Mucosa of descending colon (tissue), 3 donors: ENCODE data around the gene RNU11. TPM values are rescaled to one million over a fixed set of nuclear protein-coding genes. Genes with fewer than 3 reads are reported as not detected.
"Not testable (repeated sequence)": the region's sequence is repeated elsewhere in the genome, so short reads cannot be mapped to it uniquely, and the experiment has no call there.

Experiments
- ATAC-seq: fragments of 200-7000 bp; cut with Tn5 transposase; one replicate; pipeline ENCODE4 v1.9.1; 2020; ENCODE audit warnings: mild to moderate bottlenecking, moderate library complexity
- DNase-seq, 3 donors: peaks; one replicate each; pipeline ENCODE4 v3.0.0-alpha.2; 2020
- H3K36me3 ChIP-seq: fragments of 200-600 bp; one replicate; pipeline ENCODE4 v1.8.0; 2021; ENCODE audit warnings: low read depth, mild to moderate bottlenecking
- H3K4me1 ChIP-seq: fragments of 200-600 bp; one replicate; pipeline ENCODE4 v1.8.0; 2021; ENCODE audit warnings: low read depth, mild to moderate bottlenecking
- H3K4me3 ChIP-seq: fragments of 200-600 bp; one replicate; pipeline ENCODE4 v1.8.0; 2021; ENCODE audit warnings: mild to moderate bottlenecking
- H3K9me3 ChIP-seq: fragments of 200-600 bp; one replicate; pipeline ENCODE4 v1.8.0; 2021; ENCODE audit warnings: mild to moderate bottlenecking
- intact Hi-C, 2 donors: fragments of 100-400 bp; cut with DNase I in 1 of 2; cut with micrococcal nuclease in 1 of 2; formaldehyde crosslinking; loops; one replicate each; pipeline versions ENCODE4 v1.11.0 to v1.11.1; 2022; cut with DNase I, micrococcal nuclease
- total RNA-seq, 3 donors: library from RNA; stranded (reverse); fragmentation: NEBNext Ultra II Directional in 2 of 3; extraction: Animal tissue kit (Norgen Biotek cat#: 25700) in 2 of 3; gene quantifications; one replicate each; pipeline versions ENCODE4 v1.2.1 to v1.2.4, GENCODE V29; 2021 to 2023
- TF ChIP-seq, protein P1 (sequence below): fragments of 200-600 bp; IDR thresholded peaks from one replicate; pipeline ENCODE4 v1.8.0; 2022; ENCODE audit warnings: antibody characterized with exemption, mild to moderate bottlenecking
- donor health status: DM: no; HTN: no; CAD: no; lungs with moderate emphysema.
- donor health status: DM: no; HTN: no; CAD: no.
- donor health status: DM: no; HTN: yes; CAD: no.

Gene RNU11
- total RNA-seq, 3 donors from 2014 or later, result not detected

DNA sequence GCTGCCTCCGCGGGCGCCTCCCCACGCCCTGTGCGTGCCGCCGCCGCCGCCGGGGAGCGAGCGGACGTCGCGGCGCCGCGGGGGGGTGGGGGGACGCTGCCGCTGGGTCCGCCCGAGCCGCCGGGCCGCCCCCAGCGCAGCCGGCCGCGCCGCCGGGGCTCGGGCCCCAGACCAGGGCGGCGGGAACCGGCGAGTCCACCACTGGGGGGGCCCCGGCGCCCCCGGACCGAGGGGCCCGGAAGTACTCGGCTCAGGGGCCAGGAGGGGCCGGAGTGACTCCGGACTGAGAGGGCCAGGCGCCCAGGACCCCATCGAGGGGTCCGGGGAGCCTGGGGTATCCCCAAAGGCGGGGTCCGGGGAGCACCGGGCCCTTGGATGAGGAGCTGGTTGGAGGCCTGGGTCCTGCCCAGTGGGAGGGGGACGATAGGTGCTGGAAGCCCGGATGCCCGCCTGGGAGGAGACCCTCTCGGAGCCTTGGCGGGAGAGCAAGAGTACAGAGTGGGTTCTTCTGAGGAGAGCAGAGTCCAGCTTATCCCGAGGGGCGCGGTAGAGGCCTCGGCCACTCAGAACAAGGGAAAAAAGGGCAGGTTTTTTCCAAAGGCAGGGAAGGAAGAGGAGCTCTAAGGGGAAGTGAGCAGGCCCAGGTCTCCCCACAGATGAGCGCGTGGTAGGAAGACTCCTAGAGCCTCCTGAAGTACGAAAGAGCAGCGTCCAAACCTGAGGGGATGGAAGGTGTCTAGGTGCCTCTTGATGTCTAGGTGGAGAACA lies 20.7 kb downstream of the RNU11 start:
- H3K36me3 ChIP-seq, result no peaks in the 10 kb centered on the region
- intact Hi-C loops, result no loop called here
- H3K9me3 ChIP-seq, result no peaks in the 10 kb centered on the region
- TF ChIP-seq, protein P1, sequence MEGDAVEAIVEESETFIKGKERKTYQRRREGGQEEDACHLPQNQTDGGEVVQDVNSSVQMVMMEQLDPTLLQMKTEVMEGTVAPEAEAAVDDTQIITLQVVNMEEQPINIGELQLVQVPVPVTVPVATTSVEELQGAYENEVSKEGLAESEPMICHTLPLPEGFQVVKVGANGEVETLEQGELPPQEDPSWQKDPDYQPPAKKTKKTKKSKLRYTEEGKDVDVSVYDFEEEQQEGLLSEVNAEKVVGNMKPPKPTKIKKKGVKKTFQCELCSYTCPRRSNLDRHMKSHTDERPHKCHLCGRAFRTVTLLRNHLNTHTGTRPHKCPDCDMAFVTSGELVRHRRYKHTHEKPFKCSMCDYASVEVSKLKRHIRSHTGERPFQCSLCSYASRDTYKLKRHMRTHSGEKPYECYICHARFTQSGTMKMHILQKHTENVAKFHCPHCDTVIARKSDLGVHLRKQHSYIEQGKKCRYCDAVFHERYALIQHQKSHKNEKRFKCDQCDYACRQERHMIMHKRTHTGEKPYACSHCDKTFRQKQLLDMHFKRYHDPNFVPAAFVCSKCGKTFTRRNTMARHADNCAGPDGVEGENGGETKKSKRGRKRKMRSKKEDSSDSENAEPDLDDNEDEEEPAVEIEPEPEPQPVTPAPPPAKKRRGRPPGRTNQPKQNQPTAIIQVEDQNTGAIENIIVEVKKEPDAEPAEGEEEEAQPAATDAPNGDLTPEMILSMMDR, result no peak
- ATAC-seq, result peak; percentile 86
- peak; percentile 65 to 78 (median 74) for DNase-seq
- peaks cover 15% of the 10 kb centered on the region for H3K4me1 ChIP-seq
- H3K4me3 ChIP-seq, result peak overlapping the region; percentile 97

DNA sequence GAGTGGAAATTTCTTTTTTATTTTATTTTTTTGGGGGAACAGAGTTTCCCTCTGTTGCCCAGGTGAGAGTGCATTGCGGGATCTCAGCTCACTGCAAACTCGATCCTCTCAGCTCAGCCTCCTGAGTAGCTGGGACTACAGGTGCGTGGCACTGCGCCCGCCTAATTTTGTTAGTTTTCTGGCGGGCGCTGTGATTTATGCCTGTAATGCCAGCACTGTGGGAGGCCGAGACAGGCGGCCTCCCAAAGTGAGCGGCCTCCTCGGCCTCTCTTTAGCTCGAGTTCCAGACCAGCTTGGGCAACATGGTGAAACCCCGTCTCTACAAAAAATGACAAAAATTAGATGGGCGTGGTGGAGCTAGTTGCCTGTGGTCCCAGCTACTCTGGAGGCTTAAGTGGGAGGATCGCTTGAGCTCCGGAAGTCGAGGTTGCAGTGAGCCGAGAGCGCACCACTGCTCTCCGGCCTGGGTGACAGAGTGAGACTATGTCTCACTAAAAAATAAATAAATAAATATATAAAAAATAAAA lies 22.9 kb downstream of the RNU11 start:
- ATAC-seq, result no peak
- DNase-seq, result no peak
- Histone ChIP-seq H3K4me3 (no peak overlapping the region), H3K4me1 (peaks cover 15% of the 10 kb centered on the region), H3K9me3 (no peaks in the 10 kb centered on the region), H3K36me3 (no peaks in the 10 kb centered on the region)
- TF ChIP-seq, protein P1, result no peak
- intact Hi-C loops, result no loop called here

DNA sequence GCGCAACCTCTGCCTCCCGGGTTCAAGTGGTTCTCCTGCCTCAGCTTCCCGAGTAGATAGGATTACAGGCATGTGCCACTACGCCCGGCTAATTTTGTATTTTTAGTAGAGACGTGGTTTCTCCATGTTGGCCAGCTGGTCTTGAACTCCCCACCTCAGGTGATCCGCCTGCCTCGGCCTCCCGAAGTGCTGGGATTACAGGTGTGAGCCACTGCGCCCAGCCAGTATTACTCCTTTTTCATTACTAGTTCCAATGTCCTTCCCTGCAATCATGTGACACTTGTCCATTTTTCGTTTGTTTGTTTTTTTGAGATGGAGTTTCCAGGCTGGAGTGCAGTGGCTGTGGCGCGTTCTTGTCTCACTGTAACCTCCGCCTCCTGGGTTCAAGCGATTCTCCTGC lies 24.6 kb downstream of the RNU11 start:
- H3K4me1 ChIP-seq, result peaks cover 10% of the 10 kb centered on the region
- H3K9me3 ChIP-seq, ATAC-seq, DNase-seq, H3K36me3 ChIP-seq, H3K4me3 ChIP-seq, intact Hi-C loops: not testable (repeated sequence)

DNA sequence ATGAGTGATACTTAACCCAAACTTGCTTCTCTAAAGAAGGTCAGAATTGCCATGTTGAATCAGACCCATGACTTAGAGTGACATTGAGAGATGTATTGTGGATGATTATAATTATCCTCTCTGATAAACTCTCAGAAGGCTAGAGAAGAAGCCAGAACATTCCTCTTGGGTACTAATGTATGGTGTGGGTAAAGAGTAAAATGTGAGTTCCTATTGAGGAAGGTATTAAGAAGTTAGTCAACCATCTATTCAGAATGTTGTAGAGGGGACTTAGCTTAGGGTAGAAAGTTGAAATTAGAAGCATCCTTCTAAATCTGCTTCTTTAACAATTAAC lies 27.5 kb downstream of the RNU11 start:
- intact Hi-C loops, result no loop called here
- no peak for ATAC-seq
- TF ChIP-seq, protein P1, result no peak
- Histone ChIP-seq H3K9me3 (no peaks in the 10 kb centered on the region), H3K4me3 (no peak overlapping the region), H3K4me1 (no peaks in the 10 kb centered on the region), H3K36me3 (no peaks in the 10 kb centered on the region)
- no peak for DNase-seq

DNA sequence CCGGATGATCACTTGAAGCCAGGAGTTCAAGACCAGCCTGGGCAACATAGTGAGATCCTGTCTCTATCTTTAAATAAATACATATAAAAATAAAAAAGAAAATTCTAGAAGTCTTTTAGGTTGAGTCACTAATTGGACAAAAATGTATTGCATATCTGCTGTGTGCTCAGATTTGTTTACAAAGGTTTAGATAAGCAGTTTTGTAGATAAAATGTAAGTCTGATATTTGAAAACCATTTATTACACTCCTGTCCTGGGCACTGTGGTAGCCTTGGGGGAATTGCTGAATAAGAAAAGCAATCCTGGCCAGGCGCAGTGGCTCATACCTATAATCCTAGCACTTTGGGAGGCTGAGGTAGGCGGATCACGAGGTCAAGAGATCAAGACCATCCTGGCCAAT lies 31.8 kb downstream of the RNU11 start:
- no peaks in the 10 kb centered on the region for H3K36me3 ChIP-seq
- no peak for DNase-seq

DNA sequence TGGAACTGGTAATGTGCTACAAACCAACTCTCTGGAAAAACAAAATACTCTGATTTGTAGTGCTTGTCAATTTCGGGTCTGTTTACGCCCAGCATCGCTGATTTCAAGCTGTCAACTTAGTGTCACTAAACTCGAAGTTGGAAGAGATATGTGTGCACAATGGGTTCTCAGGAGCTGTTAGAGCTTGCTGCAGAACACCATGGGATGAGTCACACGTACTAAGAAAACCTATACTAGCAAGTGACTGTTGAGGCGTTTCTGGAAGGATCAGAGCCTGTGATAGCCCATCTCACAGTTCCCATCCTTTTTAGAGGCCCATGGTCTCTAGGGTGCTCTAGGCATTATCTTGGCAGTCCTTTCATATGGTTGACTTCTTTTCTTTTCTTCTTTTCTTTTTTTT lies 34.4 kb downstream of the RNU11 start:
- H3K9me3 ChIP-seq, result no peaks in the 10 kb centered on the region
- TF ChIP-seq, protein P1, result no peak
- DNase-seq (no peak), ATAC-seq (no peak)
- H3K4me3 ChIP-seq, result no peak overlapping the region
- H3K36me3 ChIP-seq, result no peaks in the 10 kb centered on the region
- intact Hi-C loops, result no loop called here
- no peaks in the 10 kb centered on the region for H3K4me1 ChIP-seq

More for the DNA sequence above, 31.8 kb downstream of the RNU11 start:
- Histone ChIP-seq H3K9me3 (no peaks in the 10 kb centered on the region), H3K4me3 (no peak overlapping the region), H3K4me1 (no peaks in the 10 kb centered on the region)
- intact Hi-C loops, result no loop called here
- TF ChIP-seq, protein P1, result no peak
- ATAC-seq, result no peak
